ENCODE data around the gene COTL1.

COTL1 gene

GRCh38 chr16:84532291-84532724 is 85.6 kb downstream of the COTL1 start:
- Histone ChIP-seq H3K4me1 (ENCODE audit: control extremely low read depth in 1 of 4, control insufficient read depth in 4 of 4, insufficient read depth in 4 of 4, low read length in 3 of 4) (peaks cover 0 to 32% (median 11%) of the 10 kb centered on the region in 4 experiments), H3K36me3 (ENCODE audit: control insufficient read depth in 4 of 4, insufficient read depth in 4 of 4, low read length in 3 of 4) (no peaks in the 10 kb centered on the region), H3K4me3 (ENCODE audit: control insufficient read depth in 1 of 7, extremely low read depth in 1 of 7, insufficient read depth in 4 of 7, low read depth in 2 of 7, low read length in 6 of 7) (no peak overlapping the region), H3K9me3 (ENCODE audit: control extremely low read depth in 1 of 5, control insufficient read depth in 4 of 5, insufficient read depth in 2 of 5, low read depth in 1 of 5, low read length in 4 of 5) (peaks cover 0 to 8% (median 0%) of the 10 kb centered on the region in 5 experiments), H3K27me3 (replicated peaks in 2 of 5; ENCODE audit: control insufficient read depth in 4 of 5, insufficient read depth in 5 of 5, low read length in 4 of 5) (no peaks in the 10 kb centered on the region), H3K27ac (ENCODE audit: insufficient read depth in 1 of 2, low read depth in 1 of 2, low read length in 2 of 2, poor library complexity in 1 of 2, severe bottlenecking in 2 of 2) (no peak overlapping the region)
- CTCF ChIA-PET = interaction anchor here (0.6 to 2.8 kb wide), 5 partner anchors 12 to 617 kb away, joined by 3 to 9 read pairs (median 4); no protein-coding TSS in a partner anchor
- WGBS (ENCODE audit: insufficient coverage) = 40% methylated on average over 8 of the region's 10 CpGs
- POLR2A ChIA-PET = no interaction called here
- peak in 2 of 3 donors; percentile 61 to 68 for DNase-seq

- WGBS (ENCODE audit: insufficient coverage) = 80% methylated on average over 9 of the region's 9 CpGs
- ChIA-PET POLR2A (no interaction called here), CTCF (interaction anchor here (1.2 to 2.8 kb wide), 2 partner anchors 11 to 14 kb away, joined by 4 to 9 read pairs; no protein-coding TSS in a partner anchor)
- Histone ChIP-seq H3K4me3 (ENCODE audit: control insufficient read depth in 1 of 7, extremely low read depth in 1 of 7, insufficient read depth in 4 of 7, low read depth in 2 of 7, low read length in 6 of 7) (no peak overlapping the region), H3K27ac (ENCODE audit: insufficient read depth in 1 of 2, low read depth in 1 of 2, low read length in 2 of 2, poor library complexity in 1 of 2, severe bottlenecking in 2 of 2) (no peak overlapping the region), H3K27me3 (replicated peaks in 2 of 5; ENCODE audit: control insufficient read depth in 4 of 5, insufficient read depth in 5 of 5, low read length in 4 of 5) (no peaks in the 10 kb centered on the region), H3K4me1 (ENCODE audit: control extremely low read depth in 1 of 4, control insufficient read depth in 4 of 4, insufficient read depth in 4 of 4, low read length in 3 of 4) (peaks cover 0 to 38% (median 15%) of the 10 kb centered on the region in 4 experiments), H3K9me3 (ENCODE audit: control extremely low read depth in 1 of 5, control insufficient read depth in 4 of 5, insufficient read depth in 2 of 5, low read depth in 1 of 5, low read length in 4 of 5) (peaks cover 0 to 8% (median 0%) of the 10 kb centered on the region in 5 experiments), H3K36me3 (ENCODE audit: control insufficient read depth in 4 of 4, insufficient read depth in 4 of 4, low read length in 3 of 4) (no peaks in the 10 kb centered on the region)
- DNase-seq = peak in 2 of 3 donors; percentile 51 to 75
These were observed 86.2 kb downstream of the COTL1 start for GRCh38 chr16:84531671-84532111.

GRCh38 chr16:84530590-84530989 is 87.3 kb downstream of the COTL1 start:
- Histone ChIP-seq H3K36me3 (ENCODE audit: control insufficient read depth in 4 of 4, insufficient read depth in 4 of 4, low read length in 3 of 4) (no peaks in the 10 kb centered on the region), H3K4me1 (ENCODE audit: control extremely low read depth in 1 of 4, control insufficient read depth in 4 of 4, insufficient read depth in 4 of 4, low read length in 3 of 4) (peaks cover 2 to 42% (median 18%) of the 10 kb centered on the region in 4 experiments), H3K27me3 (replicated peaks in 2 of 5; ENCODE audit: control insufficient read depth in 4 of 5, insufficient read depth in 5 of 5, low read length in 4 of 5) (no peaks in the 10 kb centered on the region), H3K9me3 (ENCODE audit: control extremely low read depth in 1 of 5, control insufficient read depth in 4 of 5, insufficient read depth in 2 of 5, low read depth in 1 of 5, low read length in 4 of 5) (peaks cover 0 to 8% (median 0%) of the 10 kb centered on the region in 5 experiments), H3K27ac (ENCODE audit: insufficient read depth in 1 of 2, low read depth in 1 of 2, low read length in 2 of 2, poor library complexity in 1 of 2, severe bottlenecking in 2 of 2) (no peak overlapping the region), H3K4me3 (ENCODE audit: control insufficient read depth in 1 of 7, extremely low read depth in 1 of 7, insufficient read depth in 4 of 7, low read depth in 2 of 7, low read length in 6 of 7) (no peak overlapping the region)
- no peak for DNase-seq
- 81% methylated on average over 4 of the region's 5 CpGs for WGBS (ENCODE audit: insufficient coverage)
- POLR2A ChIA-PET = no interaction called here
- CTCF ChIA-PET = interaction anchor here (2.1 kb wide), 1 partner anchor 92 kb away, joined by 10 read pairs; no protein-coding TSS in a partner anchor

GRCh38 chr16:84529607-84530006 is 88.3 kb downstream of the COTL1 start:
- Histone ChIP-seq H3K27ac (ENCODE audit: insufficient read depth in 1 of 2, low read depth in 1 of 2, low read length in 2 of 2, poor library complexity in 1 of 2, severe bottlenecking in 2 of 2) (no peak overlapping the region), H3K4me1 (ENCODE audit: control extremely low read depth in 1 of 4, control insufficient read depth in 4 of 4, insufficient read depth in 4 of 4, low read length in 3 of 4) (peaks cover 2 to 42% (median 18%) of the 10 kb centered on the region in 4 experiments), H3K9me3 (ENCODE audit: control extremely low read depth in 1 of 5, control insufficient read depth in 4 of 5, insufficient read depth in 2 of 5, low read depth in 1 of 5, low read length in 4 of 5) (peaks cover 0 to 8% (median 0%) of the 10 kb centered on the region in 5 experiments), H3K36me3 (ENCODE audit: control insufficient read depth in 4 of 4, insufficient read depth in 4 of 4, low read length in 3 of 4) (no peaks in the 10 kb centered on the region), H3K27me3 (replicated peaks in 2 of 5; ENCODE audit: control insufficient read depth in 4 of 5, insufficient read depth in 5 of 5, low read length in 4 of 5) (no peaks in the 10 kb centered on the region), H3K4me3 (ENCODE audit: control insufficient read depth in 1 of 7, extremely low read depth in 1 of 7, insufficient read depth in 4 of 7, low read depth in 2 of 7, low read length in 6 of 7) (no peak overlapping the region)
- no peak for DNase-seq
- ChIA-PET CTCF (interaction anchor here (0.7 to 2.1 kb wide), 4 partner anchors 10 to 93 kb away, joined by 3 to 10 read pairs (median 4); no protein-coding TSS in a partner anchor), POLR2A (no interaction called here)
- 95% methylated on average over 3 of the region's 3 CpGs for WGBS (ENCODE audit: insufficient coverage)

GRCh38 chr16:84528322-84528721 is 89.6 kb downstream of the COTL1 start:
- Histone ChIP-seq H3K9me3 (ENCODE audit: control extremely low read depth in 1 of 5, control insufficient read depth in 4 of 5, insufficient read depth in 2 of 5, low read depth in 1 of 5, low read length in 4 of 5) (peaks cover 0 to 8% (median 0%) of the 10 kb centered on the region in 5 experiments), H3K27ac (ENCODE audit: insufficient read depth in 1 of 2, low read depth in 1 of 2, low read length in 2 of 2, poor library complexity in 1 of 2, severe bottlenecking in 2 of 2) (no peak overlapping the region), H3K4me3 (ENCODE audit: control insufficient read depth in 1 of 7, extremely low read depth in 1 of 7, insufficient read depth in 4 of 7, low read depth in 2 of 7, low read length in 6 of 7) (no peak overlapping the region), H3K36me3 (ENCODE audit: control insufficient read depth in 4 of 4, insufficient read depth in 4 of 4, low read length in 3 of 4) (no peaks in the 10 kb centered on the region), H3K27me3 (replicated peaks in 2 of 5; ENCODE audit: control insufficient read depth in 4 of 5, insufficient read depth in 5 of 5, low read length in 4 of 5) (no peaks in the 10 kb centered on the region), H3K4me1 (ENCODE audit: control extremely low read depth in 1 of 4, control insufficient read depth in 4 of 4, insufficient read depth in 4 of 4, low read length in 3 of 4) (peaks cover 2 to 41% (median 18%) of the 10 kb centered on the region in 4 experiments)
- ChIA-PET POLR2A (interaction anchor here (0.5 to 0.6 kb wide), 2 partner anchors 20 to 63 kb away, joined by 3 read pairs; no protein-coding TSS in a partner anchor), CTCF (interaction anchor here (0.8 to 1.6 kb wide), 7 partner anchors 11 to 213 kb away, joined by 3 to 5 read pairs (median 3); no protein-coding TSS in a partner anchor)
- no CpG with 5 or more reads among the region's 6 CpGs for WGBS (ENCODE audit: insufficient coverage)
- peak in 2 of 3 donors; percentile 36 to 57 for DNase-seq

GRCh38 chr16:84527532-84528269 is 90.2 kb downstream of the COTL1 start:
- CTCF ChIA-PET = interaction anchor here (0.8 to 1.4 kb wide), 6 partner anchors 12 to 213 kb away, joined by 3 to 5 read pairs (median 3); no protein-coding TSS in a partner anchor
- H3K27ac ChIP-seq (ENCODE audit: insufficient read depth in 1 of 2, low read depth in 1 of 2, low read length in 2 of 2, poor library complexity in 1 of 2, severe bottlenecking in 2 of 2) = no peak overlapping the region
- no peak overlapping the region for H3K4me3 ChIP-seq (ENCODE audit: control insufficient read depth in 1 of 7, extremely low read depth in 1 of 7, insufficient read depth in 4 of 7, low read depth in 2 of 7, low read length in 6 of 7)
- peaks cover 2 to 35% (median 15%) of the 10 kb centered on the region in 4 experiments for H3K4me1 ChIP-seq (ENCODE audit: control extremely low read depth in 1 of 4, control insufficient read depth in 4 of 4, insufficient read depth in 4 of 4, low read length in 3 of 4)
- H3K36me3 ChIP-seq (ENCODE audit: control insufficient read depth in 4 of 4, insufficient read depth in 4 of 4, low read length in 3 of 4) = no peaks in the 10 kb centered on the region
- WGBS (ENCODE audit: insufficient coverage) = 77% methylated on average over 7 of the region's 11 CpGs
- peaks cover 0 to 8% (median 0%) of the 10 kb centered on the region in 5 experiments for H3K9me3 ChIP-seq (ENCODE audit: control extremely low read depth in 1 of 5, control insufficient read depth in 4 of 5, insufficient read depth in 2 of 5, low read depth in 1 of 5, low read length in 4 of 5)
- DNase-seq = no peak
- H3K27me3 ChIP-seq (replicated peaks in 2 of 5; ENCODE audit: control insufficient read depth in 4 of 5, insufficient read depth in 5 of 5, low read length in 4 of 5) = no peaks in the 10 kb centered on the region
- POLR2A ChIA-PET = interaction anchor here (0.6 kb wide), 1 partner anchor 18 kb away, joined by 4 read pairs; no protein-coding TSS in a partner anchor

Measured in common myeloid progenitor, CD34-positive (primary cell).